Stomach smooth muscle (tissue), 2 donors: ENCODE results near the gene SNX11.

Experiments
- H3K27ac ChIP-seq: one replicate; pipeline ENCODE4 v1.7.0; 2013; ENCODE audit warnings: mild to moderate bottlenecking, low read length, inconsistent platforms
- H3K27me3 ChIP-seq, 2 donors: one replicate each; pipeline ENCODE4 v1.7.0; 2013; ENCODE audit warnings: low read length in 2 of 2; ENCODE audit not compliant: insufficient read depth in 2 of 2, control insufficient read depth in 1 of 2
- H3K36me3 ChIP-seq, 2 donors: one replicate each; pipeline ENCODE4 v1.7.0; 2013; ENCODE audit warnings: low read length in 2 of 2; ENCODE audit not compliant: control insufficient read depth in 2 of 2, insufficient read depth in 2 of 2
- H3K4me1 ChIP-seq: one replicate; pipeline ENCODE4 v1.7.0; 2013; ENCODE audit warnings: low read length; ENCODE audit not compliant: control insufficient read depth, insufficient read depth
- H3K4me3 ChIP-seq, 2 donors: one replicate each; pipeline ENCODE4 v1.7.0; 2013; ENCODE audit warnings: low read length in 2 of 2
- H3K9ac ChIP-seq, 2 donors: one replicate each; pipeline ENCODE4 v1.7.0; 2013; ENCODE audit warnings: low read length in 2 of 2, mild to moderate bottlenecking in 1 of 2
- H3K9me3 ChIP-seq, 2 donors: one replicate each; pipeline ENCODE4 v1.7.0; 2013; ENCODE audit warnings: low read length in 2 of 2; ENCODE audit not compliant: control insufficient read depth in 2 of 2
- donor health status: healthy.
- donor health status: Pancreatic carcinoma.

Gene SNX11

GRCh38 chr17:48132385-48132784, 24.8 kb downstream of the SNX11 start:
- Histone ChIP-seq H3K27me3 (no peaks in the 10 kb centered on the region), H3K9ac (no peak overlapping the region), H3K4me1 (peaks cover 2% of the 10 kb centered on the region), H3K9me3 (no peaks in the 10 kb centered on the region), H3K27ac (no peak overlapping the region), H3K4me3 (no peak overlapping the region), H3K36me3 (no peaks in the 10 kb centered on the region)

GRCh38 chr17:48134912-48135480, 27.4 kb downstream of the SNX11 start:
- no peak overlapping the region for H3K9ac ChIP-seq
- H3K4me1 ChIP-seq, result peaks cover 2% of the 10 kb centered on the region
- H3K27ac ChIP-seq, result no peak overlapping the region
- H3K9me3 ChIP-seq, result no peaks in the 10 kb centered on the region
- no peaks in the 10 kb centered on the region for H3K27me3 ChIP-seq
- no peaks in the 10 kb centered on the region for H3K36me3 ChIP-seq
- no peak overlapping the region for H3K4me3 ChIP-seq

GRCh38 chr17:48137656-48138055, 30.1 kb downstream of the SNX11 start:
- H3K4me1 ChIP-seq, result no peaks in the 10 kb centered on the region
- H3K27me3 ChIP-seq, result no peaks in the 10 kb centered on the region
- H3K9ac ChIP-seq, result no peak overlapping the region
- no peak overlapping the region for H3K27ac ChIP-seq
- H3K36me3 ChIP-seq, result no peaks in the 10 kb centered on the region
- no peak overlapping the region for H3K4me3 ChIP-seq
- H3K9me3 ChIP-seq, result no peaks in the 10 kb centered on the region

- no peak overlapping the region for H3K27ac ChIP-seq
- no peak overlapping the region for H3K4me3 ChIP-seq
- H3K4me1 ChIP-seq, result no peaks in the 10 kb centered on the region
- no peaks in the 10 kb centered on the region for H3K9me3 ChIP-seq
- H3K36me3 ChIP-seq, result no peaks in the 10 kb centered on the region
- H3K27me3 ChIP-seq, result peaks cover 5 to 7% of the 10 kb centered on the region in 2 donors
- no peak overlapping the region for H3K9ac ChIP-seq
Measured at GRCh38 chr17:48139944-48140343, 32.4 kb downstream of the SNX11 start.

- Histone ChIP-seq H3K9ac (no peak overlapping the region), H3K27me3 (peaks cover 15 to 18% of the 10 kb centered on the region in 2 donors), H3K36me3 (no peaks in the 10 kb centered on the region), H3K4me3 (no peak overlapping the region), H3K9me3 (no peaks in the 10 kb centered on the region), H3K27ac (no peak overlapping the region), H3K4me1 (no peaks in the 10 kb centered on the region)
Measured at GRCh38 chr17:48143629-48144028, 36.1 kb downstream of the SNX11 start.

GRCh38 chr17:48144231-48144630, 36.7 kb downstream of the SNX11 start:
- Histone ChIP-seq H3K4me1 (no peaks in the 10 kb centered on the region), H3K27me3 (peaks cover 19 to 22% of the 10 kb centered on the region in 2 donors), H3K9ac (no peak overlapping the region), H3K36me3 (no peaks in the 10 kb centered on the region), H3K27ac (no peak overlapping the region), H3K4me3 (no peak overlapping the region), H3K9me3 (no peaks in the 10 kb centered on the region)

- Histone ChIP-seq H3K27me3 (peaks cover 25 to 29% of the 10 kb centered on the region in 2 donors), H3K36me3 (no peaks in the 10 kb centered on the region), H3K9me3 (no peaks in the 10 kb centered on the region), H3K4me3 (no peak overlapping the region), H3K27ac (no peak overlapping the region), H3K9ac (no peak overlapping the region), H3K4me1 (no peaks in the 10 kb centered on the region)
Measured at GRCh38 chr17:48144976-48145798, 37.6 kb downstream of the SNX11 start.

GRCh38 chr17:48148029-48148770, 40.6 kb downstream of the SNX11 start:
- Histone ChIP-seq H3K9ac (no peak overlapping the region), H3K27me3 (peaks cover 34 to 43% of the 10 kb centered on the region in 2 donors), H3K4me3 (no peak overlapping the region), H3K36me3 (no peaks in the 10 kb centered on the region), H3K4me1 (no peaks in the 10 kb centered on the region), H3K27ac (no peak overlapping the region), H3K9me3 (no peaks in the 10 kb centered on the region)

- Histone ChIP-seq H3K4me3 (no peak overlapping the region), H3K27me3 (peaks cover 36 to 46% of the 10 kb centered on the region in 2 donors), H3K9ac (no peak overlapping the region), H3K36me3 (no peaks in the 10 kb centered on the region), H3K4me1 (no peaks in the 10 kb centered on the region), H3K27ac (no peak overlapping the region), H3K9me3 (no peaks in the 10 kb centered on the region)
Measured at GRCh38 chr17:48148854-48149786, 41.6 kb downstream of the SNX11 start.

- Histone ChIP-seq H3K4me1 (no peaks in the 10 kb centered on the region), H3K4me3 (no peak overlapping the region), H3K36me3 (no peaks in the 10 kb centered on the region), H3K9me3 (no peaks in the 10 kb centered on the region), H3K27ac (no peak overlapping the region), H3K9ac (no peak overlapping the region), H3K27me3 (peaks cover 38 to 46% of the 10 kb centered on the region in 2 donors)
Measured at GRCh38 chr17:48149787-48150463, 42.4 kb downstream of the SNX11 start.
